Measurements from ENCODE around the gene CALR.
"Not testable (repeated sequence)": the region's sequence is repeated elsewhere in the genome, so short reads cannot be mapped to it uniquely, and the experiment has no call there.

GRCh38 chr19:12915860-12916259 is 22.5 kb upstream of the CALR start:
- TF ChIP-seq, protein P1, sequence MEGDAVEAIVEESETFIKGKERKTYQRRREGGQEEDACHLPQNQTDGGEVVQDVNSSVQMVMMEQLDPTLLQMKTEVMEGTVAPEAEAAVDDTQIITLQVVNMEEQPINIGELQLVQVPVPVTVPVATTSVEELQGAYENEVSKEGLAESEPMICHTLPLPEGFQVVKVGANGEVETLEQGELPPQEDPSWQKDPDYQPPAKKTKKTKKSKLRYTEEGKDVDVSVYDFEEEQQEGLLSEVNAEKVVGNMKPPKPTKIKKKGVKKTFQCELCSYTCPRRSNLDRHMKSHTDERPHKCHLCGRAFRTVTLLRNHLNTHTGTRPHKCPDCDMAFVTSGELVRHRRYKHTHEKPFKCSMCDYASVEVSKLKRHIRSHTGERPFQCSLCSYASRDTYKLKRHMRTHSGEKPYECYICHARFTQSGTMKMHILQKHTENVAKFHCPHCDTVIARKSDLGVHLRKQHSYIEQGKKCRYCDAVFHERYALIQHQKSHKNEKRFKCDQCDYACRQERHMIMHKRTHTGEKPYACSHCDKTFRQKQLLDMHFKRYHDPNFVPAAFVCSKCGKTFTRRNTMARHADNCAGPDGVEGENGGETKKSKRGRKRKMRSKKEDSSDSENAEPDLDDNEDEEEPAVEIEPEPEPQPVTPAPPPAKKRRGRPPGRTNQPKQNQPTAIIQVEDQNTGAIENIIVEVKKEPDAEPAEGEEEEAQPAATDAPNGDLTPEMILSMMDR (conservative IDR thresholded peaks at IDR 0.05) = not testable (repeated sequence)
- not testable (repeated sequence) for TF ChIP-seq ZFX (IDR thresholded peaks at IDR 0.05)

Measured in C4-2B (cell line).